ENCODE measurements around the gene DBNDD2.

The DBNDD2 gene, protein sequence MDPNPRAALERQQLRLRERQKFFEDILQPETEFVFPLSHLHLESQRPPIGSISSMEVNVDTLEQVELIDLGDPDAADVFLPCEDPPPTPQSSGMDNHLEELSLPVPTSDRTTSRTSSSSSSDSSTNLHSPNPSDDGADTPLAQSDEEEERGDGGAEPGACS

DNA sequence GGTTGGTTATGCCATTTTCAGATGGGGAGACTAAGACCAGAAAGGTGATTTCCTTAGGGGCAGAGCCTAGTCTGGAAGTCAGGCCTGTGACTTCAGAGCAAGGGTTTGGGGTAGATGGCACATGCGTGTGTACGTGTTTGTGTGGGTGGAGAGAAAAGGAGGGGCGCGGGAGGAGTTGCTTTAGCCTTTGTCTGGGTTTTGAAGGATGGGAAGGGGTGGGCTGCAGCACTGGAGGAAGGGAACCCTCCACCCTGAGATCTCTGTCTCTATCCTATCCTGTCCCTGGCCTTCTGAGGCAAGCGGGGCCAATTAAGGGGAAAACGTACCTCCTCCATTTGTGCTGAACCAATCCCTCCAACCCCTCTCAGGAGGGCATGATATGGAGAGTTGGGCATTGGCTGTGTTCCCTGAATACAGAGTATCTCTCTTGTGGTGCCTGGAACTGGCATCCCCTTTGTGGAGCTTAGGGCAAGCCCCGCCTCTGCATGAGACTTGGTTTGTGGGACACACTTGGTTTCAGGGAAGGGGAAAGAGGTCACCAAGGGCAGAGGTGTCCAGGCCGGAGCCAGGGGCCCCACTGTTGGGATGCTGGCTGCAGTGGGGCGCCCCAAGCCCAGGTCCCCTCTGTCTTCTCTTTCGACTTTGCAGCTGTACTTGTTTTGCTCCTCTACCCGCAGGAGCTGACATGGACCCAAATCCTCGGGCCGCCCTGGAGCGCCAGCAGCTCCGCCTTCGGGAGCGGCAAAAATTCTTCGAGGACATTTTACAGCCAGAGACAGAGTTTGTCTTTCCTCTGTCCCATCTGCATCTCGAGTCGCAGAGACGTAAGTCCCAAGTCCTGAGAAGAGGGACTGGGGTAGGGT lies at the start of gene DBNDD2:
DBNDD2 (plus strand) TSS at position 507 of the 863 bp plus-strand sequence; CDS start at position 686, 179 bp downstream.
- no peak for DNase-seq

DNA sequence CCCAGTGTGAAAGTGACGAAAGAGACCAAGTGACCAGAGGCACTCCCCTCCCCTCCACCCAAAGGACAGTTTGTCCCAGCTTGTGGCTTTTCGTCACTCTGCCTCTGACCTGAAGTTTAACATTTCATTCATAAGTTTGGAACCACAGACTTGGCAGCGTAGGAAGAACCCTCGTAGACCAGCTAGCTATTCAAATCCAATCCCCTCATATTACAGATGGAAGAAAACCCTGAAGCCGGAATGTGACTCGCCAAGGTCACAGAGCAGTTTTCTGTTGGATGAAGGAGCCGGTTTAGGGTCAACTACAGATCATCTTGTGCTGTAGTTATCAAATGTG lies 49.1 kb upstream of the DBNDD2 start:
- DNase-seq: no peak

DNA sequence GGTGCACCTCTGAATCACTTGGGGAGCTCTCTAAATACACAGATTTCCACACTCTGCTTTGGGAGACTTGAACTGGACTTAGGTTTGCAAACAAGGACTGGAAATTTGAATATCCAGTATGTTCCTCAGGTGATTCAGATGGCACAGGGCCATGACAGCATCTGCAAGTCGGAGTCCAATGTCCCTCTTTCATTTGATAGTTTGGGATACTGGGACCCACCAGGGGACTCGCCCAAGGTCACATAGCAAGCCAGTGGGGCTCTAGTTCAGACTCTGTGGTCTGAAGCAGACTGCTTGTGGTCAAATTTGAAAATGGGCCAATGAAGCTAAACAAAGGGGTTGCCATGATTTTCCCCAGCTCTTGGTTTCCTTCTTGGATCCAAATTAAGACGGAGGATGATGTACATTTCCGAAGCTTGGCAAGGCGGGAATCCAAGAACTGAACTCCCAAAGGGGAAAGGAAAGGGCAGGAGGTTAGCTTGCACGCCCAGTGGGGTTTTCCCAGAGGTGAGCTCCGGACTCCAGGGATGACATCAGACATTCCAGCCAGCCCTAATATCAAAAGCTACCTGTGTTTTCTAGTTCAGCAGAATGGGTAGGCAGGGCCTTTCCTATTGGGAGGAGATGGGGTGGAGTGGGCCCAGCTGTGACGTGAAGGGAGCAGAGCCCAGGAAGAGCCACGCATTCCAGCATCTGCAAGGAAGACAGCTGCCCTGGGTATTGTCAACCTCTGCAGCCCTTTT lies 48.5 kb upstream of the DBNDD2 start:
- no peak for DNase-seq

DNA sequence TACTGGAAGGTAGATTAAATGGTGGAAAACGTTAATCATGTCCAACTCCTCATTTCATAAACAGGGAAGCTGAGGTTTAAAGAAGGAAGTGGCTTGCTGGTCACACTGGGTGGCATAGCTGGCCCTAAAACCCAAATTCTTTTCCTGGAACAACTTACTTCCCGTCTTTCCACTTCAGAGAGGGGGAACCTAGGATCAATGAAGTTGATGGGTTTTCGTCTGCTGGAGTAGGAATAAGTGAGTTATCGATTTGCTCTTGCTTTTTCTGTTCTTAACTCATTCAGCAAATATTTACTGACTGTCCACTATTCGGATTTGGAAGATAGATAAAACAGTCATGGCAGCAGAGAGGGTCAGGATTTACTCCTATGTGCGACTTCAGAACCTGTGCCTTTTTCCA lies 46.3 kb upstream of the DBNDD2 start:
- no peak for DNase-seq

DNA sequence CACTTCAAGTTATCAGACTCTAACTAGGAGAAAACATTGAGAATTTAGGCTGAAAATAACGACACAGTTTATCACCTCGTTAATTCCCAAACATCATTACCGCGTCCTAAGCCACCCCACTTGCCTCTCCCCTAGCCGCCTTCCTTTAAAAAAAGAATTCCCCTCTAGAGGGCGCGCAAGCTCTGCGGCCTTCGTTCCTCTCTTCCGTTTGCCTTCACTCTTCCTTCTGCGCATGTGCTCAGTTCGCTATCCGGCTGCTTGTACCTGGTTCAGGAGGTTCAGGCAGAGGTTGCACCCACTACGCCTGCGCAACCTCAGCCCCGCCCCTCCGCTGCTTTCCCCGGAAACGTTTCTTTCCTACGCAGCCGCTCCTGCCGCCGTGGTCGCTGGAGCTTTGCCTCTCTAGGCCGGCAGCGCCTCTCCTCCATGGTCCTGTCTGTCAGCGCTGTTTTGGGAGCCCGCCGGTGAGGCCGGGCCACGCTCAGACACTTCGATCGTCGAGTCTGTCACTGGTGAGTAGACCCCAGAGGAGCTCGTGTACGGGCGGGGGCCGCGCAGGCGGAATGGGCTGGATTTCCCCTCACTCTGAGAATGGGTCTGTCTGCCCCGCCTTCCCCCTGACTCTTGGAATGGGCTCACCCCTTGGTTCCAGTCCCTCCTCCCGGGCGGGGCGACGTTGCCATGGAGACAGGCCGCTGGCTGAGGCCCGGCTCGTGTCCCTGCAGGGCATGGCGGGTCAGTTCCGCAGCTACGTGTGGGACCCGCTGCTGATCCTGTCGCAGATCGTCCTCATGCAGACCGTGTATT lies 45.1 kb upstream of the DBNDD2 start, which contains the start of gene SYS1:
SYS1 (plus strand) TSS at position 353 of the 807 bp plus-strand sequence; CDS start at position 729, 376 bp downstream.
- peak; percentile 99 for DNase-seq

DNA sequence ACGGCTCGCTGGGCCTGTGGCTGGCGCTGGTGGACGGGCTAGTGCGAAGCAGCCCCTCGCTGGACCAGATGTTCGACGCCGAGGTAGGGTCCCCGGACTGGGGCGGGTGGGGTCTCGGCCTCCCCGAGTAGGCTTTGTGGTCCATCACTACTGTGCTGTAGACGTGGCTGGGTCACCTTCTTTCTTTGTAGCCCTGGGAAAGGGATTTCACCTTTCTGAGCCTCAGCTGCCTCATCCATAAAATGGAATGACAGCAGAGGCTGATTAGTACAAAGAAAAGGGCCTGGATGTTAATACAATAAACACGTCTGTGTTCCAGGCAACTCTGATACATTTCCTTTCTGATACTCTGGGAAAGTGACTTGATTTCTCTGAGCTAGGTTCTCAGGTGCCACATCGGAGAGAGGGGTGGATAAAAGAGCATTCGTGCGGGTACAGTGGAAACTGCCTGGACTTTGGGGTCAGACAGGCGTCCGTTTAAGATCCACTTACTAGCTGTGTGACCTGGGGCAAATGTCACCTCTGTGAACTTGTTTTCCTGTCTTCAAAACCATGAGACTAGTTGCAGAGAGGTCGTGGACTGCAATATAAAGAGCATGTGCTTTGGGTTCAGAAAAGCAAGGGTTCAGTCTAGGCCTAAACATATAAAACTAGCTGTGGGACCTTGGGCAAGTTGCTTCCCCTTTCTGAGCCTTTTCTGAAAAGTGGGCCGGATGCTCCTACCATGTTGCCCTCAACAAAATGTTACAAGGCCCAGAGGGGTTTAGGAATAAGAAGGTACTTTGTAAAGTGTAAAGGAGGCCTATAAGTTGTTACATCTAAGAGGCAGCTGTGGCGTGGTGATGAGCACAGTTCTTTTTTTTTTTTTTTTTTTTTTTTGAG lies 44.2 kb upstream of the DBNDD2 start:
- DNase-seq: no peak

DNA sequence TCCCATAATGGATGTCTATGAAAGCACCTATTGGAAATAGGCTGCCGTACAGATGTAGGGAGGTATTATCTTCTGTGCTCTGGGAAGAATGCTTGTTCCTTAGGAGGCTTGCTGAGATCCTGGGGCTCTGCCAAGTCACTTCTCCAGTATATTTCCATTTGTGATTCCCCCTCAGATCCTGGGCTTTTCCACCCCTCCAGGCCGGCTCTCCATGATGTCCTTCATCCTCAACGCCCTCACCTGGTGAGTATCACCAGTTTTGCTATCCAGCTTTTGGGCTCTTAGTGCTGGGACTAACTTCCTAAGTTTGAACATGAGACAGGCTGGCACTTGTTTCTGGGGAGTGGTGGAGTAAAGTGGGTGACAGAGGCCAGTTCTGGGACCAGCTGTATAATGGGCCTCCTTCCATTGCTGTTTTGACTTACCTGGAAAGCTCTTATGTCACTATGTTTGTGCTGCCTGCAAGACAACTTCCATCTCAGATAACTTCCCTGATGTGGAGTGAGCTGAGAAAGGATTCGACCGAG lies 42.6 kb upstream of the DBNDD2 start:
- DNase-seq: no peak

DNA sequence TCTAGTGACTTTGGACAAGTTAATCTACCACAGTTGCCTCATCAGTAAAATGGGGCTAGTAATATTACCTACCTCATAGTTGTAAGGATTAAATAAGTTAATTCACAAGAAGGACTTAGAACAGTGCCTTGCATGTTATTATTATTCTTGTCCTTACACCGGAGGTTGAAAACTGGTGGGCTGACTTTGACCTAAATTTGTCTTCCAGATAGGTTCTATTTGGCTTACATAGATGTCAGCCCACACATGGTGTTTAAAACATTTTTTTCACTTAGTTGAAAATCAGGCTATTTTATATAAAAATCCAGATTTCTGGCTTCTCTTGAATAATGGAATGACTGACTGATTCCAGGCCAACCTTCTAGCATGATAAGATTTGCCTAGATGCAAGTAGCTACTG lies 41.9 kb upstream of the DBNDD2 start:
- no peak for DNase-seq

DNA sequence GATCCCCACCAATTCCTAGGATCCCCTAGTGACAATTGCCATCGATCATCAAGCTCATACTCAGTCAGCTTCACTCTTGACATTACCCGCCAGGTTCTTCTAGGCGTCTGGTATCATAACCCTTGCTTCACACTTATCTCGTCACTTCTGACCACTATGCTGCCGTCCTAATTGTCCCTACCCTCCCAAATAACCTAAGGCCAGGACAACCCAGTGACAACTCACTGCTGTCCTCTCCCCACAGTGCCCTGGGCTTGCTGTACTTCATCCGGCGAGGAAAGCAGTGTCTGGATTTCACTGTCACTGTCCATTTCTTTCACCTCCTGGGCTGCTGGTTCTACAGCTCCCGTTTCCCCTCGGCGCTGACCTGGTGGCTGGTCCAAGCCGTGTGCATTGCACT lies 41.5 kb upstream of the DBNDD2 start:
- DNase-seq: no peak

DNA sequence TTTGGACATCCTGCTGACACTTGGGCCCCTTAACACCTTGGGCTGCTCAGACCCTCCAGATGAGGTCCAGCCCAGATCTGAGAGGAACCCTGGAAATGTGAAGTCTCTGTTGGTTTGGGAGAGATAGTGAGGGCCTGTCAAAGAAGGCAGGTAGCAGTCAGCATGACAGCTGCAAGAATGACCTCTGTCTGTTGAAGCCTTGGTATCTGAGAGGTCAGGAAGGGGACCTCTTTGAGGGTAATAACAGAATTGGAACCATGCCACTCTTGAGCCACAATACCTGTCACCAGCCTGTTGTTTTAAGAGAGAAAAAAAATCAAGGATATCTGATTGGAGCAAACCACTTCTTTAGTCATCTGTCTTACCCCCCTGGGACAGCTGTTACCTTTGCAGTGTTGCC lies 41.0 kb upstream of the DBNDD2 start:
- no peak for DNase-seq

DNA sequence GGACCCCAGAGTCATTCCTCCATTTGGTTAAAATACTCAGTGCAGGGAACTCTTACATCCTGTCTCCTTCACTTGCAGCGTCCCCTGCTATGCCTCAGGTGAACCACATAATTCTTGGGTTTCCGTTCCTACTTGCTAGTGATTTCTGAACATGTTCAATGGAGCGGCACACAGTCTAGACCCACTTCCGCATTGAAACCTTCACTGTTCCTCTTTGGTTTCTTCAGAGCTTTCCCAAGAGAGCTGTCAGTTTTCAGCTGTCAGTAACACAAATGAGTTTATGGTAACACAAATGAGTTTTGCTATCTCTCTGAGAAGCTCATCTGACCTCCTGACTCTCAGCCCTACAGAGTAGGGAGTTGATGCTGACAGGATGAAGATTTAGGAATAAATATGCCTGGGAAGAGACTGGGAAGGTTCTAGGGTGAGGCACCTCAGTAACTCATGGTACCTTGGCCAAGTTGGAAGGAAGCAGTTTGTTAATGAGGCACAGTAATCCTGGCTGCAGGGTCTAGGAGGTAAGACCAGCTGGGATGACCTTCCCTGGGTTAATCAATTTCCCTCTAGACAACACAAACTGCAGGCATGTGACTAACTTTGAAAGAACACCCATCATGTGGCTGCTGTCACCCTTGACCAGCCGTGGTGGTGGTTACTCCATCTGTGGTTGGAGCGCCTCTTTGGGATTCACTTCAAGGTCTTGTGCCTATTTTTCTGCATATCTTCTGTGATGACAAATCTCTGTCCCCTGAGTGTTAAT lies 39.7 kb upstream of the DBNDD2 start:
- DNase-seq: peak; percentile 60 to 72

DNA sequence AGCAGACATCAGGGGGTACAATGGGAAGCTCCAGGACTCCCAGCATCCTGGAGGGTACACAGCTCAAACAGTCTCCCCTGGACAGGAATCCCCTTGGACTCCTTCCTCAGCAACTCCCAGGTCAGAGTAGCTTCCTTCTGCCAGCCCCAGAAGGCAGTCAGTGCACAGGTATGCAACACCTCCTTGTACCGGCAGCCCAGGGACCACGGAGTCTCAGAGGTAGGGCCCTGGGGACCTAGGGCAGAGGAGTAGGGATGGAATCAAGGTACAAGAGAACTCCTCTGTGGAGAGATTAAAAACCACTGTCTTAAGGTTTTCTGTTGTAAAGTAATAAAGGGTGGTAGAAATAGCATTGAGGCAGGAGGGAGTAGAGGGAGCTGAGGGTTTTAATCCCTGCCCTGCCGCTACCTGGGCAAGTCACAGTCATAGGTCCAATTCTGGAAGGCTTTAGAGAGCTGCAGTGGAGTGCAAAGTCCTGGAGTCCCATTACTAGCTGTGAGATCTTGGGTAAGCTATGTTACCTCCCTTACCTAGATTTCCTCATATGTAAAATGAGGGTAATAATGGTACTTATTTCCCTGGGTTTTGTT lies 37.4 kb upstream of the DBNDD2 start:
- DNase-seq: no peak

DNA sequence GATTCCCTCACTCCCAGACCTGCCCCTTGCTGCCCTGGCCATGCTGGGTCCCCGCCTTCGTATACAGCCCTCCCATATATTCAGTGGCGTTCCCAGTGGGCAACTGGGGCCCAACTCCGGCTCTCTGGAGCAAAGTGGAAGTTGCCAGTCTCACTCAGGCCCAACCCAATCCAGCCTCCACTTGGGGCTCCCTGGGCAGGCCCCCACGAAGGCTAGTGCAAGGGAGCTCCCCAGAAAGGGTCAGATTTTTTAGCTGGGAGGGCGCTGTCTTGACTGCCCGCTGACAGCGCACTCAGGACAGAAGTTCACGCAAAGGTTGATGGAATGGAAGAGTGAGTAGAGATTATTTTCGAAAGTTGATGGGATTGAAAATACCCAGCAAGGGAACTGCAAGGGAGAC lies 35.8 kb upstream of the DBNDD2 start:
- no peak for DNase-seq

DNA sequence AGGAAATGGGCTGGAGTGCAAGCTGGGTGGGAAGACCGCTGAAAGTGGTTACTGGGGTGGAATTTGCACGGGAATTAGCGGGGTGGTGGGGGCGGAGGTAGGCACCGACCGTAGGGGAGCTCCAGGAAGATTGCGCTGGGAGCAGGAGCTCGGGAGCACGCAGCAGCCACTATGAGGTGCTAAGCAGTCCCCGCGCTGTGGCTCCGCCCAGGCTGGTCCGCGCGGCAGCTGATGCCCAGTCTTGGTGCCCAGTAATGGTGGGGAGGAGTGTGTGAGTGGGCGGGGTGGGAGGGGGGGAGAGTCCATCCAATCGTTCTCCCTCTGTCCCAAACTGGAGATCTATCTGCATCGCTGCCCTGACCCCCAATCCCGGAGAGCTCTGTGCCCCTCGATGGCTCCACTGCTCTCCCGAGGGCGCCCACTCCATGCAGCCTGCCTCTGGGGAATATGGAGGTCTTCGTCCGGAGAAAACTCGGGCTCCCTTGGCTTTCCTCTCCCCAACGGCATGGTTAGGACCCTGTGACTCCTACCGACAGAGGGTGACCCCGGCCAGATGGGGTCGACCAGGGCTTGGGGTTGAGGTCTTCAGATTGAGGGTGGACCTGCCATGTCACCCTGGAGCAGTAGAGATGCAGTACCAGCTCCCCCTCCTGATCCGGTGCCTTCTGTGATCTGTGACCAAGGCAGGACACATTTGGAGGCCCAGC lies 35.3 kb upstream of the DBNDD2 start:
- DNase-seq: no peak

DNA sequence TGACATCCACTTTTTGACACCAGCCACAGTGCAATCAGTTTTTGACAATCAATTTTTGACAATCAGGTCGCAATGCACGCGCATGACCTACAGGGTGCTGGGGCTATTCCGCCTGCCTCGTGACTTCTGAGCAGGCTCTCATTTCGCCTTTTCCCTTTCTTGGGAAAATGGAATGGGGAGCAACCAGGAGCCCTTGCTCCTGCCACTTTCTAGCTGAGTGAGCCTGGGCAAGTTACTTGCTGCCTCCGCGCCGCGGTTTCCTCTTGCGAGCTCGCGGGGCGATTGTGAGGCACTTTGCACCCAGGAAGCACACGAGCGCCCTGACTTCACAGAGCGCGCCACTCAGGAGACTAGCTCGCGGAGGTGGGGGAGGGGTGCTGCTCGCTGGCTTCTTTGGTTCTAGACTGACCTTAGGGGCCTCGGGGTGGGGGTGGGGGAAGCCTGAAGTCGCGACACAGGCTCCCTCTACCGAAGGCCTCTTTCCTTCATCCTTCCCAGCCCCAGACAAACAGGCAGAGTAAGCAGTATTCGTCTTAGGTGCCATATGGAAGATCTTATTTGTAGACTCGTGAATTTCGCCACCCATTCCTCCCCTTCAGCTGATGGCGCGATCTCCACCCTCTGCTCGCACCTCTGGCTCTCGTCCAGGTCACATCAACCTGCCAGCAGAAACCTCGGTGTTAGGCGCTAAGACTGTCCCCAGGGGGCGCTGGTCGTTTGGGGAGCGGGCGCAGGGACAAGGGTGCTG lies 34.6 kb upstream of the DBNDD2 start:
- DNase-seq: peak; percentile 87 to 91

DNA sequence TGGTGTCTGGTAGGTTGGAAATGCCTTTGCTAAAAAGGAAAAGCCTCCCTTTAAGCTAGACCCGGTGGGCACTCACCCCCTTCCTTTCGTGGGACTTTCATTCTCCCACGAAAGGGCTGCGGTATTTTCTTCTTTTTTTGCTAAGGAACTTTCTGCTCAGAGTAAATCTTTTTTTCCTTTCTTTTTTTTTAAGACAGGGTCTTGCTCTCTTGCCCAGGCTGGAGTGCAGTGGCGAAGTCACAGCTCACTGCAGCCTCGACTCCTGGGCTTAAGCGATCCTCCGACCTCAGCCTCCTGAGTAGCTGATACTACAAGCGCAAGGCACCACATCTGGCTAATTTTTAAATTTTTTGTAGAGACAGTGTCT lies 34.0 kb upstream of the DBNDD2 start:
- DNase-seq: no peak

DNA sequence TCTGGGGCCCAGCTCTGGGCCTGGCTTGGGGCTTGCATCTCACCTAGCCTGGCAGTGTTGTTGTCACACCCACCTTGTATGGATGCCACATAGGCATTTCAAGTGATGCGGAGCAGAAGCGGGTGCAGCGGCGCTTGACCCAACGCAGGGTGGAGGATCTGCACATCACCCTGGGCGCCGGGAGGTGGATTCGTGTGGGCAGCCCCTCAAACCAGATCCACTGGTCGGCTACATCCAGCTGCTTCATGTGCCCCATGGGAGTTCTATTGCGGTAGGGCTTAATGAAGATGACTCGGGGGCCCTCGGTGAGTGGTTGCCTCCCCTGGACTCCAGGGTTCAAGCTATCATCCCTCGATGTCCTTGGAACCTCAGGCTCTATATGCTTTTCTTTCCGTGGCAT lies 33.1 kb upstream of the DBNDD2 start:
- no peak for DNase-seq

DNA sequence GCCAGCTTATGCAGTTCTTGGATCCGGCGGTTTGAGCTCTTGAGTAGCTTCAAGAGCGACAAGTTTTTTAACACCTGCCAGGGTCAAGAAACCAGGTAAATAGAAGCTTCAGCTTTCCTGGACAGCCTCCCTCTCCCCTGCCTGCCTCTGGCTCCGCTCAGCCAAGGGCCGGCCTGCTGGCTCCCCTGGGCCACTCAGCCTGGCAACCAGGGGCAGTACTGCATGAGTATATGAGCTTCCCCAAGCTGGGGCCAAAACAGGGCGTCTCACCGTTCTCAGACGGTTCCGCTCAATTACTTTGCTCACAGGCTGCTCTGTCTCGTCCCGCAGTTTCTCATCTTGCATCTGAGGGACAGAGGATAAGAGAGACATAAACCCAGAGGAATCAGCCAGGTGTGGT lies 30.8 kb upstream of the DBNDD2 start:
- no peak for DNase-seq

DNA sequence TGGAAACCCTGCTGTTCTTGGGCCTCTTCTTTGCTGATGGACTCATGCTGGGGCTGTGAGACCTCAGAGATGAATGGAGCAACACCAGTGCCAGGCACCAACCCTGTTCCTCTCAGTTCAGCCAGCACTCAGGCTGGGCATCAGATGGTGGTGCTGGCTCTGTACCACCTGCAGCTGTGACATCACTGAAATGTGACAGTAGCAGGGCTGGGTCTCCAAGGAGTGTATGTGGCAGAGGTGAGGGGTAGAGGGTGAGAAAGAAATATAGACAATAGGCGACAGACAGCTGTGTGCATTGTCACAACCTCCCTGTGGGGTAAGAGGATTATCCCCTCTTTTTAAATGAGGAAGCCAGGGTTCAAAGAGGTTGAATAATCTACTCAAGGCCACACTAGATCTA lies 29.9 kb upstream of the DBNDD2 start, which contains the start of gene TP53TG5:
TP53TG5 (minus strand) TSS at position 135 of the 400 bp plus-strand sequence; CDS start at position 46, 89 bp downstream.
- DNase-seq: no peak
